Measurements from ENCODE around the gene ATAD3A.
"Not testable (repeated sequence)": the region's sequence is repeated elsewhere in the genome, so short reads cannot be mapped to it uniquely, and the experiment has no call there.

The ATAD3A gene

GRCh38 chr1:1511533-1512285 lies at the start of gene ATAD3A:
TSS of gene ATAD3A (plus strand) at chr1:1512162. CDS start at chr1:1512269, 107 bp downstream.
- peak; percentile 100 for DNase-seq

GRCh38 chr1:1462318-1462966 lies 49.5 kb upstream of the ATAD3A start:
- peak; percentile 99 for DNase-seq

- no peak for DNase-seq
These were observed 48.6 kb upstream of the ATAD3A start for GRCh38 chr1:1463312-1463711.

- not testable (repeated sequence) for DNase-seq
These were observed 43.6 kb upstream of the ATAD3A start for GRCh38 chr1:1468196-1468985.

GRCh38 chr1:1470626-1471388 lies 41.2 kb upstream of the ATAD3A start:
- DNase-seq, result no peak

- peak; percentile 100 for DNase-seq
These were observed 40.4 kb upstream of the ATAD3A start, which contains the start of gene ATAD3B for GRCh38 chr1:1471389-1472052. TSS of gene ATAD3B (plus strand) at chr1:1471765. CDS start at chr1:1471885, 120 bp downstream.

- DNase-seq, result not testable (repeated sequence)
These were observed 39.7 kb upstream of the ATAD3A start for GRCh38 chr1:1472053-1472876.

GRCh38 chr1:1476011-1476410 lies 36.0 kb upstream of the ATAD3A start:
- not testable (repeated sequence) for DNase-seq

- no peak for DNase-seq
These were observed 34.8 kb upstream of the ATAD3A start for GRCh38 chr1:1477206-1477605.

- no peak for DNase-seq
These were observed 32.1 kb upstream of the ATAD3A start for GRCh38 chr1:1479547-1480487.

GRCh38 chr1:1480488-1480867 lies 31.5 kb upstream of the ATAD3A start:
- DNase-seq, result not testable (repeated sequence)

GRCh38 chr1:1481811-1482210 lies 30.2 kb upstream of the ATAD3A start:
- DNase-seq, result not testable (repeated sequence)

- no peak for DNase-seq
These were observed 29.1 kb upstream of the ATAD3A start for GRCh38 chr1:1482856-1483255.

GRCh38 chr1:1483714-1484113 lies 28.2 kb upstream of the ATAD3A start:
- DNase-seq, result no peak

- DNase-seq, result not testable (repeated sequence)
These were observed 26.8 kb upstream of the ATAD3A start for GRCh38 chr1:1484976-1485750.

GRCh38 chr1:1485755-1486317 lies 26.1 kb upstream of the ATAD3A start:
- not testable (repeated sequence) for DNase-seq

- DNase-seq, result no peak
These were observed 24.3 kb upstream of the ATAD3A start for GRCh38 chr1:1487701-1488100.

GRCh38 chr1:1489231-1489630 lies 22.7 kb upstream of the ATAD3A start:
- DNase-seq, result no peak

GRCh38 chr1:1489861-1490260 lies 22.1 kb upstream of the ATAD3A start:
- DNase-seq, result no peak

All from NCI-H510A (cell line).